Stimulated activated CD4-positive, alpha-beta T cell treated with anti-CD3 and anti-CD28 coated beads, Interleukin-4, amount 100 ng/mL, for 1 hour (primary cell): Measurements from ENCODE around the gene SURF2.
"Not testable (repeated sequence)": the region's sequence is repeated elsewhere in the genome, so short reads cannot be mapped to it uniquely, and the experiment has no call there.

ENCODE experiments used
- DNase-seq: peaks from one replicate; pipeline ENCODE4 v3.0.0-alpha.2; 2020

The SURF2 gene

DNA sequence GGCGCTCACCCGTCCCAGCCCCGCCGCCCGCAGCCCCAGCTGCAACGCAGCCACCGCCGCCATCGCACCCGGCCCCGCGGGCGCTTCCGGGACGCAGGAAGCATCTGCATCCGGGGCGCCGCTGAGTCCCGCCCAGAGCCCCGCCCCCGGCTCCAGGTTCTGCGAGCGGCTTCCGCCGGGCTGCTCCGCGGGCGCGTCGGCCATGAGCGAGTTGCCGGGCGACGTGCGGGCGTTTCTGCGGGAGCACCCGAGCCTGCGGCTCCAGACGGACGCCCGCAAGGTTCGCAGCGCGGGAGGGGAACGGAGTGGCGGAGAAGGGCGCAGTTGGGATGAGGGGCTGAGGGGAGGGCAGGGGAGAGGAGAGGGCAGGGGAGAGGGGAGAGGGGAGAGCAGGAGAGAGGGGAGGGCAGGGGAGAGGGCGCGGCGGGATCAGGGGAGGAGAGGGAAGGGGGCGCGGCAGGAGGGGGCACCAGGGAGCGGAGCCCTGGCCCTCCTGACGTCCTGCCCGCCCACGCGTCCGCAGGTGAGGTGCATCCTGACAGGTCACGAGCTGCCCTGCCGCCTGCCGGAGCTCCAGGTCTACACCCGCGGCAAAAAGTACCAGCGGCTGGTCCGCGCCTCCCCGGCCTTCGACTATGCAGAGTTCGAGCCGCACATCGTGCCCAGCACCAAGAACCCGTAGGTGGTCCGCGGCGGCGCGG lies at the start of gene SURF2, which contains the start of gene SURF1:
Gene SURF2, plus strand, starts transcription at position 160 of the 701 bp plus-strand sequence. Its CDS starts 43 bp downstream, at position 203.
Gene SURF1, minus strand, starts transcription at position 97 of the 701 bp plus-strand sequence. Its CDS starts 34 bp downstream, at position 63.
- peak; percentile 95 for DNase-seq

DNA sequence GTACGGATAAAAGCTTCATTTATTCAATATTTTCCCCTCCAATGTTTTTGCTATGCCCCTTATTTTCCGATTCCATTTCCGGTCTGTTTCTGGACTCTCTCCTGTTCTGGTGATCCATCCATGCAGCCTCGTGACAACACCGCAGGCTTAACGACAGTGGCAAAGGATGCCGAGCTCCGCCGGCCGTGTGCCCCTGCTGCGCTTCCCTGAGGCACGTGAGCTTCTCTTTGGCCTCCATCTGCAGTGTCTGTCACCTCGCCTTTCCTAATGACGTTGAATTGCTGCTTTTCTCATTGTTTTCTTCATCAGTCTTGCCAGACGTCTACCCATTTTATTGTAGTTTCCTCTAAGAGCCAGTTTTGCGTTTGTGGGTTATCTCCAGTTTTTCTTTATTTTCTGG lies 49.0 kb upstream of the SURF2 start:
- no peak for DNase-seq

DNA sequence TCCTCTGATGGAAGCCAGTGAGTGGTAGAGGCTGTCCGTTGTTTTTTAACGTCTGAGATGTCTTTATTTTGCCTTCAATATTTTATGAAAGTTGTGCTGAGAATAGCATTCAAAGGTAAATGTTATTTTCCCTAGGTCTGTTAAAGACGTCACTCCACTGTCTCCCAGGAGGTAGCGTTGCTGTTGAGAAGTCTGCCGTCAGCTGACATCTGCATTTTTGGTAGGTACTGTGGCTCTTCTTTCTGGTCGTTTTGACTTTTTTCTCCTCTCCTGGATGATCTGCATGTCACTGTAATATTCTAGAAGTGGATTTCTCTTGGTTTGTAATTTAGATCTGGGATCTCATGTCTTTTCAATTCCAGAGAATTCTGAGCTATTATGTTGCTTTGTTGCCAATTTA lies 46.7 kb upstream of the SURF2 start:
- DNase-seq: no peak

DNA sequence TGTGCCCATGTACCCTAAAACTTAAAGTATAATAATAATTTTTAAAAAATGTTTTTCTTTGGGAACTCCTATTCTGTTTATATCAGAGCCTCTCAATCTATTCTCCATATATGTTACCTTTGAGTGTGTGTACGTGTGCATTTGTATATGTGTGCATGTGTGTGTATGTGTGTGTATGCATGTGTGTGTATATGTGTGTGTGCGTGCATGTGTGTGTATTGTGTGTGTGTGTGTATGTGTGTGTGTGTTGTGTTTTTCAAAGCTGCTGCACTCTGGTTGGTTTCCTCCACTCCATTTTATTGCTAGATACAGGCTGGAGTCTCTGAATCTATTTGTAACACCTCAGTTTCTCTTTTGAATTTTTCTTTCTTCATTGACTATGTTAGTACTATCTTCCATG lies 40.4 kb upstream of the SURF2 start:
- no peak for DNase-seq

DNA sequence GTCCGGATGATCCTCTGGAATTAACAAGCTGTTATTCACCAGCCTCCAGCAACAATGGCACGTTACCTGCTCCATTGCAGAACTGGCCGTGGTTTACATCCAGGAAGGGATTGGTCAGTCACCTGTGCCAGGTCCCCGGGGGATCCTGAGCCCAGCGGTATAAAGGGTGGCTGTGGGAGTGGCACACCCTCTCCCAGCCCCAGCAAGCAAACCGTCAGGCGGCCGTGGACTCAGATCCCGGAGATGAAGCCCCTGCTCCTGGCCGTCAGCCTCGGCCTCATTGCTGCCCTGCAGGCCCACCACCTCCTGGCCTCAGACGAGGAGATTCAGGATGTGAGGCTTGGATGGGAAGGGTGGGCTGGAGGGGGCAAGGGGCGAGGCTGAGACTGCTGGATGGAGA lies 38.8 kb upstream of the SURF2 start:
- not testable (repeated sequence) for DNase-seq

DNA sequence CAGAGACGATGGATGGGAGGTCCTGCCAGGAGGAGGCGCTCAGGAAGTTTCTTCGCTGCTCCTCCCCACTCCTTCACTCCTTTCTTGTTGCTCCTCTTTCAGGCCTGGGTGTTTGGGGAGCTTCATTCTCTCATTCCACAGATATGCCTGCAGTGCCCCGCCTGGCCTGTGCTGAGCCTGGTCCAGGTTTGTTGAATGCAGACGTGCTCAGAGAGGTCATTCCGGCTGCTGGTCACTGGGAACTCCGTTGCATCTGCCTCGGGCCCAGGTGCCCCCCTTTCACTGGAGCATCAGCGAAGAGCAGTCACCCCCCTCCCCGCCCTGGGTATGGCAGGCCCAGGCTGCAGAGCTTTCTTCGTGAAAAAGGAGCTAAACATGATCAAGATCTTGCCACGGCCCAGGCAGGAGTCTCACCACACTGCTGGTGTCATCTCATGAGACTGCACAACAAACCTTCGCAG lies 35.9 kb upstream of the SURF2 start:
- no peak for DNase-seq

DNA sequence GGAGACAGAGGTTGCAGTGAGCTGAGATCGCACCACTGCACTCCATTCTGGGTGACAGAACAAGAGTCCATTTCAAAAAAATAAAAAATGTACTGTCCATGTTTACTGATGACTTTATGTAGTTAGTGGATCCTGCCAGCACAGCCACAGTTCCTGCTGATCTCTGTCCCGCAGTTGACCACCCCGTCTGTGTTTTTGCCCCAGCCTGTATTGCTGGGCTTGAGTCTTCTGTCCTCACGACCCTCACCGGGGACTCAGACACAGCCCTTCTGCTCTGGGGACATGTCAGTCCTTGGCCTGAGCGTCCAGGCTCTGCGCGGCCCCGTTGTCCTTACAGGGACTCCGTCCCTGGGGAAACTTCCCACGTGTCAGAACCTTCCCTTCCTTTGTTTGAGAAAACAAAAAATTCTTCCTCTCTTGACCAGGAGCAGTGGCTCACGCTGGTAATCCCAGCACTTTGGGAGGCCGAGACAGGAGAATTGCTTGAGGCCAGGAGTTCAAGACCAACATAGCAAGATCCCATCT lies 34.9 kb upstream of the SURF2 start:
- DNase-seq: no peak

DNA sequence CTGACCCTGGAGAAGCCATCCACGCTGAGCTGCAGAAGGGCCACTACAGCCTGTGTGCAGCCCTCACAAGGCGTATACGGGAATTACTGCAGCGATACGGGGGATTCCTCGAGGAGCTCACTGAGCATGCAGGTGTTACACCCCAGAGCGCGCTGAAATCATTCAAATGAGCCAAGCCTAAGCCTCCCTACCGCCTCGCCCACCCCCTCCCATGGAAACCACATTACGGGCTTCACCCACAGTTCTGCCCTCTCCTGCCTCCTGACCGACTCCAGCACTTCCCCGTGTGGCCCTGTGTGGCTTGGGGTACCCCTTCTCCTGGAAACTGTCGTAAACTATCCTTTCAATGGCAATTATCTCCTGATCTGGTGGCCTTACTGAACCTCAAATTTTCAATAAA lies 33.6 kb upstream of the SURF2 start:
- no peak for DNase-seq

DNA sequence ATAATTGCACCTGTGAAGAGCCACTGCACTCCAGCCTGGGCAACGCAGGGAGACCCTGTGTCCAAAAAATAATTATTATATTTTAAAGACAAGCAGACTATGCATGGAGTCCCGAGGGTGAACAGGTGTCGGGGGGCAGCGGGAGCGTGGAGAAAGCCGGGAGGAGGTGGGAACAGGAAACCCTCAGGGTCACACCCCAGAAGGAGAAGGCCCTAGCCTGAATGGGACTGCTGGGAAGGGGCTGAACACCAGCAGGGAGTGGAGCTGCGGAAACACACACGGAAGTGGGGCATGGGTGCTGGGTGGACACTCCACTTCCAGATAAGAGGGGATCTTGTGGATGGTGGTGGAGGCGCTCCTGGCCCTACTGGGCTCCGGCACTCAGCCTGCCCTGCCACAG lies 33.1 kb upstream of the SURF2 start:
- DNase-seq: no peak

DNA sequence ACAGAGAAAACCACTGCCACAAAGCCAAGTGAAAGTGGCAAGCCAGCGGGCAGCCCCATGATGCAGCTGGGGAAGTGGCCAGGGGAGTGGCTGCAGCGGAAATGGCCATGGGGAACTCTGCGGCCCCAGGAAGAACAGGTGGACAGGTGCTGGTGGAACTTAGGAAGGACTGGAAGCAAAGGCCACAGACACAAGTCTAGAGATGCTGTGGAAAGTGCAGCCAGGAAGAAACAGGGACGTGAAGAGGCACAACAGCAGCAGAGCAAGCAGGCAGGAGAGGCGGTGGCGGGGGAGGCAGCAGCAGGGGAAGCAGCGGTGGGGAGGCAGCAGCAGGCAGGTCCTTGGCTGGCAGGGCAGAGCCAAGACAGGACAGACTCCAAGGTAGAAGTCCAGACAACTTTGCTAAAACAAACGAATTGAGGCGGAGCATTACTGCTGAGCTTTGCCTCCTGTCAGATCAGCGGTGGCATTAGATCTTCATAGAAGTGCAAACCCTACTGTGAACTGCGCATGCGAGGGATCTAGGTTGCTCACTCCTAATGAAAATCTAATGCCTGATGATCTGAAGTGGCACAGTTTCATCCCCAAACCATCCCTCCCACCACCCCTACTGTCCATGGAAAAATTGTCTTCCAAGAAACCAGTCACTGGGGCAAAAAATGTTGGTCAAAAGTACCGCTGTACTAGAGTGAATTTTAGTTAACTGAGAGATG lies 32.2 kb upstream of the SURF2 start:
- no peak for DNase-seq

DNA sequence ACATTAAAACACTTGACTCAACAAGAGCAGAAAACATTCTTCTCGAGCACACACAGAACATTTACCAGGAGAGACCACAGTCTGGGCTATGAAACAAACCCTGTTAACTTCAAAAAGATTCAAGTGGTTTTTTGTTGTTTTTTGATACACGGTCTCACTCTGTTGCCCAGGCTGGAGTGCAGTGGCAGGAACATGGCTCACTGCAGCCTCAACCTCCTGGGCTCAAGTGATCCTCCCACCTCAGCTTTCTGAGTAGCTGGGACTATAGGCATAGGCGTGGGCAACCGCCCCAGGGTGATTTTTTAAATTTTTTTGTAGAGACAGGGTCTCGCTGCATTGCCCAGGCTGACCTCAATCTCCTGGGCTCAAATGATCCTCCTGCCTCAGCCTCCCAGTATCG lies 29.3 kb upstream of the SURF2 start:
- DNase-seq: not testable (repeated sequence)

DNA sequence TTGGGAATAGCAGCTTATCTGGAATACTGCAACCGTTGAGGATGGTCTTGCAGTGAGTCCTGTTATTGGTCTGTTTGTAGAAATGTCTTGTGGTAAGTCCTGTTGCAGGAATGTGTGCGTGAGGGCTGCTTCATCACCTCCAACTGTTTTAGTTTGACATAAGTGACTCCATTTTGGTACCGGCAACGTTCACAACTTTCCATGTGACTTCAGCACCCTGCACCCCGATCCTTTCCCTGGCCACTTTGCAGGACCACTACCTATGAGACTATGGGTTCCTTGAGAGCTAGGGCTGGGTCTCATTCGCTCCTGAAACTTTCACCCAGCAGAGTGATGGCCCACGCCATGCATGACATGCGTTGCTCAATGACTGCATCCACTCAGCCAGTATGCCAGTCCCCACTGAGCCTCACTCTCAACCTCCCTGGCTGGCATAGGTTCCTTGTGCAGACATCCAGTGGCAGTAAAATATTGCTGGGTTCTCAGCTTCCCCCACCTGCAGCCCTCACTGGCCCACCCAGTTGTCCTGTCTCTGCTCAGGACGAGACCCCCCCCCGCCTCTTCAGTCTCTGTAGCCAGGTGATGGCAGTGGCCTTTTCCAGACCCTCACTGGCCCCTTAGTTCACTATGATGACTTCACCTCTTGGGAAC lies 28.4 kb upstream of the SURF2 start:
- no peak for DNase-seq

DNA sequence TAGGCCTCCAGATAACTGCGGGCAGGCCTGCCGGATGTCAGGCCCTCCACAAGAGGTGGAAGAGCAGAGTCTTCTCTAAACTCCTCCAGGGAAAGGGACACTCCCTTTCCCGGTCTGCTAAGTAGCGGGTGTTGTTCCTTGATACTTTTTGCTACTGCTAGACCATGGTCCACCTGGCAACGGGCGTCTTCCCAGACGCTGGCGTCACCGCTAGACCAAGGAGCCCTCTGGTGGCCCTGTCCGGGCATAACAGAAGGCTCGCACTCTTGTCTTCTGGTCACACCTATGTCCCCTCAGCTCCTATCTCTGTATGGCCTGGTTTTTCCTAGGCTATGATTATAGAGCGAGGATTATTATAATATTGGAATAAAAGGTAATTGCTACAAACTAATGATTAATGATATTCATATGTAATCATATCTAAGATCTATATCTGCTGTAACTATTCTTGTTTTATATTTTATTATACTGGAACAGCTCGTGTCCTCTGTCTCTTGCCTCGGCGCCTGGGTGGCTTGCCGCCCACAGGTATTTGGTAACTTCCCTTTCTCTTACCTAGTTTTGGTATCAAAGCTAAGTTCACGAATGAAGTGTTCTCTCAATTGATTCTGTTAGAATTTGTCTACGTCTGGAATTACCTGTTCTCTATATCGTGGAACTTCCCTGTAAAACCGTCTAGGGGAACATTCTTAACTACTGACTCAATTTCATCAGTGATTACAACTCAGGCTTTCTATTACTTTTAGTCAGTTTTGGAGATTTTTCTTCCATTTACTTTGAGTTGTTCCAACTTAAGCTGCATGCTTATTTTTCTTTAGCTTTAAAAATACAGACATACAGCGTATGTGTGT lies 26.8 kb upstream of the SURF2 start:
- DNase-seq: not testable (repeated sequence)

DNA sequence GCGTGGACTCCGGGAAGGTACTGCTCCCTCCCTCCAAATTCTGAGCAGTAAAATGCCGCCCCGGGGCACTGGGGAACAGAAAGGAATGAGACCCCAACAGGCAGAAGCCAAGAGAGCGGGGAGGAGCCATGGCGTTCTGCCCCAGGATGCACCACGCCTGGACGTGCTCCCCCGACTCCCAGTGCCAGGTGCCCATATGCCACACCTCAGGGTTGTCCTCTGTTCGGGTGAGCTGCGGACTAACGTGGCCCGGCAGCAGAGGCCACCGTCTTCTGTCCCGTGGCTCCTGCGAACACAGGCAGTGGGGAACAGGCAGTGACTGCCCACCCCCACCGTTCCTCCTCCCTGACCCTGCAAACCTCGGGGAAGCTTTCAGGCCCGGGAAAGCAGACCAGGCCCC lies 25.1 kb upstream of the SURF2 start:
- DNase-seq: no peak

DNA sequence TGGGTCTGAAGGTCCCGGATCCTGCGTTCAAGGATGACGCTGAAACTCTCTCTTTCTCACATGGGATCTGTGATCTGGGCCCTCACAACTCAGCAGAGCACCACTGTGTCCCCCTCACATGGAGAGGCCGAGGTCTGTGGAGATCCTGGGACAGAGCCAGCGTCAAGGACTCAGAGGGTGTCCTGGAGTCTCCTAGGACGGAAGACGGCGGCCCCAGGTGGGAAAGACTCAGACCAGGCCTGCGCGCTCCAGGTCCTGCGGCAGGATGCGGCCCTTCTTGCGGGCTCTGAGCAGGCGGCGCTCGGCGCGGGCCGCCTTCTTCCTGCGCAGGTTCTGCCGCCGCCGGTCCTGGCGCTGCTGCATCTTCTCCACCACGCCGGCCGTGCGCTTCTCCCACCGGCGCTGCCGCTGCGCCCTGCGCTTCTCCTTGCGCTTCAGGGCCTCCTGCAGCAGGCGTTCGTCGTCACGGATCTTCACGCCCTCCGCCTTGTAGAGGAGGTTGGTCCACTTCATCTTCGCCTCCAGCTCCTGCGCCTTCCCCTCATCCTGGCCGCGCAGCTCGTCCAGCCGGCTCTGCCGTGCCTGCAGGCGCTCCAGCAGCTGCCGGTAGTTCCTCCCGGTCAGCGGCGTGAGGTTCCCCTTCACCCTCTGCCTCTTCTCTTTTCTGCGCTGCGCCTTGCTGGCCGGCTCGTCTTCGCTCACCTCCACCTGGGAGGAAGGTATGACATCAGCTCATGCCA lies 24.5 kb upstream of the SURF2 start:
- no peak for DNase-seq

DNA sequence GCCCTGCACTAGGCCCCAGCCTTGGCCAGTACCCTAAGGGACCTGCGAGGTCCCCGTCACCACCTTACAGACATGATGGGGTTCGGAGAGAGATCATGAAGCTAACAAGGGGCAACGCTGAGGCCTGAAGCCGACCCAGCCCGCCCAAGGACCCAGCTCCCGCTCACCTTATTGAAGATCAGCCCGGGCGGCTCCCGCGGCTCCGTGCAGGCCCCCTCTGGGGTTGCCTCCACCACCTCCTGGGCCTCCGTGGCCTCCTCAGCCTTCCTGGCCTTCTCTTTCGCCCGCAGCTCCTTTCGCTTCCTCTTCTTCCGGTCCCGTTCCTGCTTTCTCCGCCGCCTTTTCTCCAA lies 24.0 kb upstream of the SURF2 start:
- DNase-seq: no peak

DNA sequence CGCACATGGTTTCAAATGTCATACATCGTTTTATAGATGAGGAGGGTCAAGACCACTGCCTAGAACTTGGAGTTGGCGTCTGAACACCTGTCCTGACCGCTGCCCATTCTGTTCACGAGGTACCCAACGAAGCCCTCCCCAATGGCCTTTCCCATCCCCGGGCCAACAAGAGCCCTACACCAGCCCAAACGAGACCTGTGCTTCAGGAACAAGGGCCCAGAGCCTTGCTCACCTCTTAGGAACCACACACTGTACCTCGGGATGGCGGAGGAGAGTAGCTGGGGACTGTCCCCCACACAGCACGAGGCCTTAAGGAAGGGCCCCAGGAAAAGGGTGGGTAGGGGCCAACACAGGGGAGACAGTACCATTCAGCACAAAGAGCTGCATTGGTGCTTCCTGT lies 23.3 kb upstream of the SURF2 start:
- no peak for DNase-seq

DNA sequence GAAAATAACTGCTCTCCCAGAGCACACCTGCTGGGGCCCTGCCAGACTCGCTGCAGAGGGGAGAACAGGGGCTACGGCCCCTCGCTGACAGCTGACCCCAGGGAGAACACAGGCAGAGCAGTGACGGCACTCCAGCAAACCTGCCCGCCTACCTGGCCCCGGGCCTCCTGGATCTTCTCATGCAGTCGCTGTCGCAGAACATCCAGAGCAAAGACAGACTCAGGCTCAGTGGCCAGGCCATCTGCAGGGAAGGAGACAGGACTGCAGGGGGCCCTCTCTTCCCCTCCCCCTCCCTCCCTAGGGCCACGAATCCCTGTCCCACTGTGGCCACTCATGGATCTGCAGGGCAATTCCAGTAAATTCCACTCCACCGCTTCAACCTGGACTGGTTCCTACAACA lies 22.8 kb upstream of the SURF2 start:
- DNase-seq: no peak

DNA sequence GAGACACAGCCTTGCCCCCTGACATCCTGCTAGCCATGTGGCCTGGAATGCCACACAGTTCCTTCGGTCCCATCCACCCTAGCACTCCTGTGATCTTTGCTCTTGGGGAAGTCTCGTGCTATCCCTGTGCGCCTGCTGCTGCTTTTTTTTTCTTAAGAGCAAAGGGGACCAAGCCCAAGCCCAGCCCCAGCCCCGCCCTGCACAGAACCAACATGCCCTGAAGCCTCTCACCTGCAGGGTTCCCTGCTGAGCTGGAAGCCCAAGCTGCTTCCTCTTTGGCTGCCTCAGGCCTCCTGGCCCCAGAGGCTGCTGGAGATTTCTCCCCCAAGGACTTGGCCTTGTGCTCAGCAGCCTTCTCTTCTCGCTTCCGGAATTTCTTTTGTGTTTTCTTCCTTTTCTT lies 22.2 kb upstream of the SURF2 start:
- DNase-seq: no peak

DNA sequence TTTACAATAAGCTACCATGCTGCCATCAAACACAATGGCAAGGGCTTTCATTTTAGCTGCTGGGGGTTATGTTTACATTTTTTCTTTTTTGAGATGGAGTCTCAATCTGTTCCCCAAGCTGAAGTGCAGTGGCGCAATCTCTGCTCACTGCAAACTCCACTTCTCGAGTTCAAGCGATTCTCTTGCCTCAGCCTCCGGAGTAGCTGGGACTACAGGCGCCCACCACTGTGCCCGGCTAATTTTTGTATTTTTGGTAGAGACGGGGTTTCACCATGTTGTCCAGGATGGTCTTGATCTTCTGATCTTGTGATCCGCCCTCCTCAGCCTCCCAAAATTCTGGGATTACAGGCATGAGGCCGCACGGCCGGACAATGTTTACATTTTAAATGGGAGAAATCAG lies 21.5 kb upstream of the SURF2 start:
- not testable (repeated sequence) for DNase-seq

DNA sequence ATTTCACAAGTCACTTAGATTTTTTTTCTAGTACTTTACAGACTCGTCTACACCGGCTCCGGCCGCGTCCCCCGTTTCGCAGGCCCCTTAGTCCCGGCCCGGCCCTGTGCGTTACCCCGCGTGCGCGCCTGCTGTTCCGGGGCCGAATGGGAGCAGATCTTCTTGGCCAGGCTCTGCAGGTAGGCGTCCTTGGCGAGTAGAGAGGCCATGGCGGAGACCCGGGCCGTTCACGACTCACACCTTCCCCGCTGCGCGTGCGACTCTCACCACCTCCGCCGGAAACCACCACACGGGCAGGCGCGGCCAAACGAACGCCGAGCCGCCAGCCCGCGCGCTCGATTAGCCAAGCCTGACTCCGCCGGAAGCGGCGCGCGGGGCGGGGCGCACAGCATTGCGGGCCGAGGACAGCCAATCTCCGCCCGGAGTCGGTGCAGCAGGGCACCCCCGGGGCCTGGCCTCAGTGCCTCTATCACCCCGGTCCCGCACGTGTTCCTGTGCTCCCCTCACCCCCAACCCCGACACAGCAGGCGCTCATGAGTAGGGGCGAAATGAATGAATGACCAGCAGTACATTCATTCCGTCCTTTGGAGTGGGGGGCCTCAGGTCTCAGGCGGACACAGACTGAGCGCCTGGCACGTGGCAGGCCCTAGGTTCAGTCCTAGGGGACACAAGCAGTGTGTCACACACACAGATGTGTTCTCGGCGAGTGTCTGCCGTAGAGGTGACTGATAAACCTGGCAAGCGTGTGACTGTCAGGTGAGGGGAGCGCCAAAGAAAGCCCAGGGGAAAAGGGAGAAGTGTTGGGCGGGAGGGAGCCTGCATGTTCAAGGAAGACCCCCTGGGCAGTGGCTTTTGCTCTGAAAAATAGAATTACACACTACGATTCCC lies 20.2 kb upstream of the SURF2 start, which contains the start of gene SURF6:
Gene SURF6, minus strand, starts transcription at position 265 of the 888 bp plus-strand sequence. Its CDS starts 56 bp downstream, at position 209.
- DNase-seq: peak; percentile 96
